Chondrocyte (in vitro differentiated cells): ENCODE results near the gene FNDC5. TPM values are rescaled to one million over a fixed set of nuclear protein-coding genes. Genes with fewer than 3 reads are reported as not detected.

Experiments used
- DNase-seq: peaks from one replicate; pipeline ENCODE4 v3.0.0; 2021; ENCODE audit warnings: mixed read lengths, low spot score
- H3K27ac Mint-ChIP-seq: one replicate; pipeline ENCODE4 v1.8.0; 2021; ENCODE audit warnings: mild to moderate bottlenecking, moderate library complexity, mixed read lengths; ENCODE audit not compliant: unreplicated experiment
- H3K27me3 Mint-ChIP-seq: 2 replicates; pipeline ENCODE4 v1.8.0; 2021; ENCODE audit warnings: low read depth, mixed read lengths
- H3K36me3 Mint-ChIP-seq: 2 replicates; pipeline ENCODE4 v1.8.0; 2021; ENCODE audit warnings: low read depth, mixed read lengths
- H3K4me1 Mint-ChIP-seq: 2 replicates; pipeline ENCODE4 v1.8.0; 2021; ENCODE audit warnings: low read depth, mild to moderate bottlenecking, mixed read lengths
- H3K4me3 Mint-ChIP-seq: one replicate; pipeline ENCODE4 v1.8.0; 2021; ENCODE audit warnings: mild to moderate bottlenecking, moderate library complexity, mixed read lengths; ENCODE audit not compliant: unreplicated experiment
- H3K9me3 Mint-ChIP-seq: 2 replicates; pipeline ENCODE4 v1.8.0; 2021; ENCODE audit warnings: low read depth, mixed read lengths
- total RNA-seq: library from RNA; stranded (reverse); gene quantifications from 3 replicates; pipeline ENCODE4 v1.2.1, GENCODE V29; 2021
- TF ChIP-seq, protein P1 (sequence below): fragments of 200-600 bp; sonication (generic); IDR thresholded peaks from 2 replicates; pipeline ENCODE4 v1.5.0; 2021; ENCODE audit warnings: antibody characterized with exemption, mild to moderate bottlenecking, moderate library complexity

FNDC5 gene
- total RNA-seq, 1 donor from 2014 or later = 4.0 TPM

DNA sequence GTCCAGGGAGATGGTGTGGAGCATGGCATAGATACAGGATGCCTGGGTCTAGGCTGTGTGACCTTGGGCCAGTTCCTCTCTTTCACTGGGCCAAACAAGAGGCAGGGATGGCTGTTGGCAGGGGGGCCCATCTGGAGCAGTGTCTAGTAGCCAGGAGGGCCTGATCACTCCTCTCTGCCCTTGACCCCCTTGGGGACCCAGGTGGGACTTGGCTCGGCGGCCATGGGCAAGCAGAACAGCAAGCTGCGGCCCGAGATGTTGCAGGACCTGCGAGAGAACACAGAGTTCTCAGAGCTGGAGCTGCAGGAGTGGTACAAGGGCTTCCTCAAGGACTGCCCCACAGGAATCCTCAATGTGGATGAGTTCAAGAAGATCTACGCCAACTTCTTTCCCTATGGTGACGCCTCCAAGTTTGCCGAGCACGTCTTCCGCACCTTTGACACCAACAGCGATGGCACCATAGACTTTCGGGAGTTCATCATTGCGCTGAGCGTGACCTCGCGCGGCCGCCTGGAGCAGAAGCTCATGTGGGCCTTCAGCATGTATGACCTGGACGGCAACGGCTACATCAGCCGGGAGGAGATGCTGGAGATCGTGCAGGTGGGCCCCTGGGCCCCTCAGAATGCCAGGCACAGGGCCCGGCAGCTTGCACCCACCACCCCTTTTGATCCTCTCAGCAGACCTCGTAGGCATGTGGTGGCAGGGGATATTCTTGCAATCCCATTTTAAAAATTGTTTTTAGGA, 18.1 kb upstream of the FNDC5 start:
- Mint-ChIP-seq H3K27ac (no peak overlapping the region), H3K36me3 (no peaks in the 10 kb centered on the region), H3K9me3 (no peaks in the 10 kb centered on the region), H3K27me3 (peaks cover 45% of the 10 kb centered on the region), H3K4me3 (no peak overlapping the region), H3K4me1 (peaks cover 14% of the 10 kb centered on the region)
- no peak for DNase-seq
- TF ChIP-seq, protein P1, sequence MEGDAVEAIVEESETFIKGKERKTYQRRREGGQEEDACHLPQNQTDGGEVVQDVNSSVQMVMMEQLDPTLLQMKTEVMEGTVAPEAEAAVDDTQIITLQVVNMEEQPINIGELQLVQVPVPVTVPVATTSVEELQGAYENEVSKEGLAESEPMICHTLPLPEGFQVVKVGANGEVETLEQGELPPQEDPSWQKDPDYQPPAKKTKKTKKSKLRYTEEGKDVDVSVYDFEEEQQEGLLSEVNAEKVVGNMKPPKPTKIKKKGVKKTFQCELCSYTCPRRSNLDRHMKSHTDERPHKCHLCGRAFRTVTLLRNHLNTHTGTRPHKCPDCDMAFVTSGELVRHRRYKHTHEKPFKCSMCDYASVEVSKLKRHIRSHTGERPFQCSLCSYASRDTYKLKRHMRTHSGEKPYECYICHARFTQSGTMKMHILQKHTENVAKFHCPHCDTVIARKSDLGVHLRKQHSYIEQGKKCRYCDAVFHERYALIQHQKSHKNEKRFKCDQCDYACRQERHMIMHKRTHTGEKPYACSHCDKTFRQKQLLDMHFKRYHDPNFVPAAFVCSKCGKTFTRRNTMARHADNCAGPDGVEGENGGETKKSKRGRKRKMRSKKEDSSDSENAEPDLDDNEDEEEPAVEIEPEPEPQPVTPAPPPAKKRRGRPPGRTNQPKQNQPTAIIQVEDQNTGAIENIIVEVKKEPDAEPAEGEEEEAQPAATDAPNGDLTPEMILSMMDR = no peak

DNA sequence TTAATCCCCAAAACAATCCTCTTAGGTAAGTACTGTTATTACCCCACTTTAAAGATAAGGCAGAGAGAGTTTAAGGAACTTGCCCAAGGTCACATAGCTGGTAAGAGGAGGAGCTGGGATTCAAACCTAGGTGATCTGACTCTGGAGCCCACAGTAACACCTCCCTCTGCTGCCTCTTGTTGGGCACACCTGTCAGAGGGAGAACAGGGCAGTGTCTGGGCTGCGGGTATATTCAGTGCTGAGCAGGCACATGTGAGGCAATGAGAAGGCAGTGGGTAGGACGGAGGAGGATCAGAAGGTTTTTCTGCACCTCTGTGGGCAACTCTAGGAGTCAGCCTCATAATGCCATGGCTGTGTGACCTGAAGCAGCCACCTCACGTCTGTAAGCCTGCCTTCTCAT, 17.4 kb upstream of the FNDC5 start:
- Mint-ChIP-seq H3K27ac (no peak overlapping the region), H3K36me3 (no peaks in the 10 kb centered on the region), H3K9me3 (no peaks in the 10 kb centered on the region), H3K4me3 (no peak overlapping the region), H3K27me3 (peaks cover 50% of the 10 kb centered on the region), H3K4me1 (peaks cover 8% of the 10 kb centered on the region)
- TF ChIP-seq, protein P1 = no peak
- no peak for DNase-seq

DNA sequence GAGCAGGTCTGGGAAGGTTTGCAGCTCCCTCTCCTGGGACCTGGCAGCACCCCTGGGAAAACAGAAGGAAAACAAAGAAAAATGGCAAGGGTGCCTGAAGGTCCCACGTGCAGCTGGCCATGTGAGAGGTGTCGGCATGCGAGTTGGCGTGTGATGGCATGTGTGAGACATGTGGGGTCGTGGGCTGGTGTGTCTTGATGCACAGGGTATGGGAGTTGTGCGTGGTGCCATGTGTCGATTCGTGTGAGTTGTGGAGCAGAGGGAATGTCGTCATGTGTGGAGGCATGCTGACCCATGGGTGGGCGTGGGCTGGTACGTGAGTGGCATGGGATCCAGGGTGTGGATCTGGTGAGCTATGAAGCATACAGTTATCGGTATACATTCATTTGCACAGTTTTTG, 16.9 kb upstream of the FNDC5 start:
- peak; percentile 70 for DNase-seq
- TF ChIP-seq, protein P1 = no peak
- peaks cover 49% of the 10 kb centered on the region for H3K27me3 Mint-ChIP-seq
- peaks cover 5% of the 10 kb centered on the region for H3K4me1 Mint-ChIP-seq
- no peak overlapping the region for H3K27ac Mint-ChIP-seq
- no peaks in the 10 kb centered on the region for H3K9me3 Mint-ChIP-seq
- H3K36me3 Mint-ChIP-seq = no peaks in the 10 kb centered on the region
- H3K4me3 Mint-ChIP-seq = no peak overlapping the region

DNA sequence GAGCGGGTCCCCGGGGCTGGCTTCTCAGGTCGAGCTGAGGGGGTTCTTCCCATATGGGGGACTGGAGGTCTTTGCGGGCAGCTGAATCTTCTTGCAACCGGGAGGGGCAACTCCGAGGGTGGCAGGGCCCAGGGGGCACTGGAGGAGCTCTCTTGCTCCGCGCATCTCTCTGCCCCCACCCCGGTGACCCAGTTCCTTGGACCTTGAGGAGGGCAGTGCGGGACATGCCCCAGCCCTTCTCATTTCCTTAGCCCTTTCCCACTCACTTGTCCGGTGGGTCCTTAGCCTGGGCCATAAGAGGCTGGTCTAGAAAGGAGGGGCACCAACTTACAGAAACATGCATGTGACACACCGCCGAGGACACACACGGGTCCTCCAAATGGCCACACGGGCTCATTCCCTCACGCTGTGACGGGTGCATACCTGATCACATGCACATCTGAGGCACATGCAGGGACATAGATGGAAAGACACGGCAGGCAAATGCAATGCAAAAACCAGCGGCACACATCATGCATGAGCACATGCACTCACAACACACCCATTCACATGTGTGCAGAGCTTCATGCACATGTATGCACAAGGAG, 16.2 kb upstream of the FNDC5 start:
- Mint-ChIP-seq H3K4me1 (no peaks in the 10 kb centered on the region), H3K27ac (no peak overlapping the region), H3K36me3 (no peaks in the 10 kb centered on the region), H3K4me3 (no peak overlapping the region), H3K27me3 (peaks cover 42% of the 10 kb centered on the region), H3K9me3 (no peaks in the 10 kb centered on the region)
- peak; percentile 49 for DNase-seq
- TF ChIP-seq, protein P1 = peak; percentile 56

DNA sequence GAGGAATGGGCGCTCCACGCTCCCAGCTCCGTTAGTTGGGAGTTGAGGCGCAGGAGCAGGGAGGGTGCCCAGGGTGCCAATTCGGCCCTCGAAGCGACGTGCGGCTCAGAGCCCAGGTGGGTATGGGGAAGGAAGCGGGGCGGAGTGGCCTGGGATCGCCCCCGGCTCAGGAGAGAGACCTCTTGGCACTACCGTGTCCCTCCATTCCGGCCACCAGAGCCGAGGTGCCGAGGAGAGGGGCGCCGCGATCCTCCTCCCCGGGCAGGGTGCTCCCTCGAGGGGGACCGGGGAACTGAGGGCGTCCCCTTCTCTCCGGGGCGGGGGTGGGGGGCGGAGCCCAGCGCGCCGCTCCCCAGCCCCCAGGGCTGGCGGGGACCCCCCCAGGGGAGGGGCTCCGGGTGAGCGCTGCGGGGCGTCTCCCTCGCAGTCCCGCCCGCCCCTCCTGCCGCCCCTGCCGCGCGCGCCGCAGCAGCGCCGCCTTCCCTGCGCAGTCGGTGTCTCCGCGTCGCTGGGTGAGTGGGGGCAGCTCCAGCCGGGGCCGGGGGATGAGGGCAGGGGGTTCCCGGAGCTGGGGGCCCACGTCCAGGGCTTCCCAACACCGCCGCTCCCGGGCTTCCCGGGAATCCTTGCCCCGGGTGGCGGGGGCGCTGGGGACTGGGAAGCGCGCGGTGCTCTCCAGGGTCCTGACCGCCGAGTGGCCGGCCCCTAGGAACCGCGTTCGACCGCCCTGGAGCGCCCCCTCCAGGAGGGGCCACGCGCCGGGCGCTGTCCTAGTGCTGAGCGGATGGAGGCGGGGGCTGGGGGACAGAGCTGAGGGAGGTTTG, 15.5 kb upstream of the FNDC5 start, which contains the start of gene HPCA:
HPCA (plus strand) TSS at position 488 of the 824 bp plus-strand sequence. CDS start 2,408 bp downstream, outside the sequence.
- Mint-ChIP-seq H3K9me3 (no peaks in the 10 kb centered on the region), H3K36me3 (no peaks in the 10 kb centered on the region), H3K4me3 (peak within 1 kb of the TSS; percentile 37), H3K4me1 (no peaks in the 10 kb centered on the region), H3K27me3 (peaks cover 39% of the 10 kb centered on the region), H3K27ac (no peak within 1 kb of the TSS)
- TF ChIP-seq, protein P1 = peak; percentile 83
- DNase-seq = no peak
